OCI-LY1 (cell line): ENCODE data around the gene FAM24B.

Source experiments
- H2AFZ ChIP-seq: fragments of 200-600 bp; sonication (generic), shearing (Covaris generic); 2 replicates; pipeline ENCODE4 v1.6.0; 2014; ENCODE audit warnings: antibody characterized with exemption, mild to moderate bottlenecking, low read length
- H3F3A ChIP-seq: fragments of 200-600 bp; sonication (generic), shearing (Covaris generic); 2 replicates; pipeline ENCODE4 v1.6.0; 2014; ENCODE audit warnings: mild to moderate bottlenecking, antibody characterized with exemption, low read length, moderate library complexity; ENCODE audit not compliant: insufficient read depth
- H3K27ac ChIP-seq: fragments of 200-600 bp; sonication (generic); 2 replicates; pipeline ENCODE4 v1.5.1; 2014; ENCODE audit warnings: low read length, mixed run types, mild to moderate bottlenecking, low read depth; ENCODE audit not compliant: poor library complexity, severe bottlenecking
- H3K27me3 ChIP-seq: fragments of 200-600 bp; sonication (generic); 2 replicates; pipeline ENCODE4 v1.6.0; 2014; ENCODE audit warnings: antibody characterized with exemption, mild to moderate bottlenecking, low read length, moderate library complexity; ENCODE audit not compliant: insufficient read depth
- H3K36me3 ChIP-seq: fragments of 200-600 bp; sonication (generic); 2 replicates; pipeline ENCODE4 v1.6.1; 2014; ENCODE audit warnings: mild to moderate bottlenecking, antibody characterized with exemption, low read length, moderate library complexity, mixed read lengths; ENCODE audit not compliant: insufficient read depth
- H3K4me1 ChIP-seq: fragments of 200-600 bp; sonication (generic); 2 replicates; pipeline ENCODE4 v1.5.1; 2014; ENCODE audit warnings: mild to moderate bottlenecking, low read length, moderate library complexity; ENCODE audit not compliant: insufficient read depth, severe bottlenecking
- H3K4me2 ChIP-seq: fragments of 200-600 bp; sonication (generic), shearing (Covaris generic); 2 replicates; pipeline ENCODE4 v1.6.1; 2014; ENCODE audit warnings: low read length
- H3K4me3 ChIP-seq: fragments of 200-600 bp; sonication (generic); 2 replicates; pipeline ENCODE4 v1.5.1; 2014; ENCODE audit warnings: low read length, low read depth, mild to moderate bottlenecking, mixed read lengths; ENCODE audit not compliant: poor library complexity, severe bottlenecking
- H3K79me2 ChIP-seq: fragments of 200-600 bp; shearing (Covaris generic); 2 replicates; pipeline ENCODE4 v1.6.1; 2016; ENCODE audit warnings: mixed run types, low read length, mixed read lengths; ENCODE audit not compliant: insufficient read depth
- H3K9ac ChIP-seq: fragments of 200-600 bp; sonication (generic), shearing (Covaris generic); 2 replicates; pipeline ENCODE4 v1.6.1; 2014; ENCODE audit warnings: mild to moderate bottlenecking, low read length, mixed read lengths
- H3K9me2 ChIP-seq: fragments of 200-600 bp; sonication (generic), shearing (Covaris generic); 2 replicates; pipeline ENCODE4 v1.6.1; 2014; ENCODE audit warnings: low read depth, mild to moderate bottlenecking, low read length, mixed read lengths
- H3K9me3 ChIP-seq: fragments of 200-600 bp; shearing (Covaris generic); 2 replicates; pipeline ENCODE4 v1.6.1; 2014; ENCODE audit warnings: low read length, mixed read lengths
- H4K20me1 ChIP-seq: fragments of 200-600 bp; sonication (generic), shearing (Covaris generic); 2 replicates; pipeline ENCODE4 v1.6.0; 2016; ENCODE audit warnings: mild to moderate bottlenecking, low read length; ENCODE audit not compliant: insufficient read depth
- CTCF ChIP-seq: fragments of 200-600 bp; sonication (generic), shearing (Covaris generic); IDR thresholded peaks from 2 replicates; pipeline ENCODE4 v1.5.1; 2017; ENCODE audit warnings: mild to moderate bottlenecking, antibody characterized with exemption, low read length, moderate library complexity, mixed read lengths
- EZH2 ChIP-seq: fragments of 200-600 bp; sonication (generic), shearing (Covaris generic); IDR thresholded peaks from 2 replicates; pipeline ENCODE4 v1.8.0; 2017; ENCODE audit warnings: borderline replicate concordance, mixed run types, mild to moderate bottlenecking, antibody characterized with exemption, low read length, moderate library complexity, mixed read lengths

The FAM24B gene

GRCh38 chr10:122852261-122852660 is 27.1 kb downstream of the FAM24B start:
- no peak overlapping the region for H3K4me3 ChIP-seq
- H3K4me2 ChIP-seq: no peak overlapping the region
- no peak overlapping the region for H3K9ac ChIP-seq
- no peaks in the 10 kb centered on the region for H3K9me2 ChIP-seq
- H3K4me1 ChIP-seq: no peaks in the 10 kb centered on the region
- TF ChIP-seq CTCF (no peak), EZH2 (no peak)
- H4K20me1 ChIP-seq: no peaks in the 10 kb centered on the region
- no peaks in the 10 kb centered on the region for H3K27me3 ChIP-seq
- no peaks in the 10 kb centered on the region for H3K9me3 ChIP-seq
- H3K27ac ChIP-seq: no peak overlapping the region
- no peaks in the 10 kb centered on the region for H3K79me2 ChIP-seq
- H3F3A ChIP-seq: no peaks in the 10 kb centered on the region
- H3K36me3 ChIP-seq: peaks cover 31% of the 10 kb centered on the region
- H2AFZ ChIP-seq: no peak overlapping the region

GRCh38 chr10:122850705-122851640 is 28.4 kb downstream of the FAM24B start:
- Histone ChIP-seq H3K9me2 (no peaks in the 10 kb centered on the region), H3K79me2 (no peaks in the 10 kb centered on the region), H3K9ac (no peak overlapping the region), H3K4me3 (no peak overlapping the region), H2AFZ (no peak overlapping the region), H3K4me2 (no peak overlapping the region), H3K27ac (no peak overlapping the region), H3K27me3 (no peaks in the 10 kb centered on the region), H3F3A (no peaks in the 10 kb centered on the region), H3K4me1 (no peaks in the 10 kb centered on the region), H4K20me1 (no peaks in the 10 kb centered on the region), H3K9me3 (no peaks in the 10 kb centered on the region), H3K36me3 (peaks cover 31% of the 10 kb centered on the region)
- TF ChIP-seq CTCF: no peak
- no peak for TF ChIP-seq EZH2

DNA sequence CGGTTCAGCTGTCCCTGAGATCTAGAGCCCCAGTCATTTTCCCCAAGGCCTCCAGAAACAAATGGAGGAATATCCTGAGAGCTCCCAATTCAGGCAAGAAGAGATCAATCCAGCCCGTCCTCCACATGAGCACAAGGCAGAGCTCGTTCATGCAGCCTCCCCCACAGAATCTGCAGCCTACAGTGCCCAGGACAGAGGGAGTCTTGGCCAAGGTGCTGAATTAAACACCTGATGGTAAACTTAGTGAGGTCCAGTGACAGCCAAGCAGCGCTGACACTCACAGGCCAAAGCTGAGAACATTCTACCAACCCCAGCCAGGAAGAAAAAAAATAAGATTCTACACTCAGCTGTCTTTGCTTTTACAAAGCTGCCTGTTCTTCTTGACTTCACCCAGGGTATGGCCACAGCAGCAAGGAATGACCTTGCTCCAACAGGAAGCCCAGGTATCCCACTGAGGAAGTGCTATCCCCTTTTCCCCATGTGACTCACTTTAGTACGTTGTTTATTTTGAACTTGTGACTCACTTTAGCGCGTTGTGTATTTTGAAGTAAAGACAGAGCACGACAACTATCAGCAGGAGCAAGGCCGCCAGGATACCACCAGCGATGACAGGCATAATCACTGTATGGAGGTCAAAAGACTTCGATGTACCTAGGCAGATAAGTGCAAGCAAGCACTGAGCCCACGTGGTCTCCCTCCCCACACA is 29.3 kb downstream of the FAM24B start:
- Histone ChIP-seq H3F3A (no peaks in the 10 kb centered on the region), H3K9ac (no peak overlapping the region), H3K27ac (no peak overlapping the region), H3K36me3 (peaks cover 27% of the 10 kb centered on the region), H3K4me1 (no peaks in the 10 kb centered on the region), H3K27me3 (no peaks in the 10 kb centered on the region), H3K4me2 (no peak overlapping the region), H4K20me1 (no peaks in the 10 kb centered on the region), H3K9me2 (no peaks in the 10 kb centered on the region), H3K79me2 (no peaks in the 10 kb centered on the region), H3K9me3 (no peaks in the 10 kb centered on the region), H2AFZ (no peak overlapping the region), H3K4me3 (no peak overlapping the region)
- TF ChIP-seq EZH2 (no peak), CTCF (no peak)
